GM12878 (cell line): ENCODE results near the gene ULK4. TPM values are rescaled to one million over a fixed set of nuclear protein-coding genes. Genes with fewer than 3 reads are reported as not detected.

Experiments used
- ATAC-seq: fragments of 200-7000 bp; cut with Tn5 transposase; 3 replicates; pipeline ENCODE4 v1.9.1; 2020; ENCODE audit warnings: mild to moderate bottlenecking, moderate library complexity
- BruUV-seq: library from RNA; stranded (reverse); fragments of 400-500 nt; replicated peaks from 2 replicates; lab custom pipeline; 2021; lab: Mats Ljungman, UMichigan
- CTCF ChIA-PET: fragments of 300-600 bp; sonication (Branson Sonifier 250); formaldehyde crosslinking; extraction: SDS; loops from one replicate; lab custom pipeline; 2021; ENCODE audit warnings: inconsistent platforms; lab: Yijun Ruan, JAX
- POLR2A ChIA-PET: fragments of 350-600 bp; formaldehyde crosslinking; extraction: SDS; loops from one replicate; lab custom pipeline; 2021; ENCODE audit warnings: inconsistent platforms; lab: Charles Lee
- RAD21 ChIA-PET: fragments of 300-600 bp; sonication (Branson Sonifier 250); formaldehyde crosslinking; loops from one replicate; lab custom pipeline; 2023; ENCODE audit warnings: antibody characterized with exemption; ENCODE audit not compliant: unreplicated experiment; lab: Charles Lee
- SMC1A ChIA-PET: fragments of 300-600 bp; sonication (Branson Sonifier 250); formaldehyde crosslinking; loops from one replicate; lab custom pipeline; 2023; ENCODE audit not compliant: unreplicated experiment, uncharacterized antibody; lab: Charles Lee
- DNase-seq: peaks from one replicate; pipeline ENCODE4 v3.0.0-alpha.2; 2011; ENCODE audit warnings: low read depth, low spot score
- FAIRE-seq: peaks from 3 replicates; lab custom pipeline; 2011; peaks lifted over from hg19 to GRCh38; lab: Jason Lieb, UNC
- H2AFZ ChIP-seq: 2 replicates; pipeline ENCODE4 v1.6.0; 2011; ENCODE audit warnings: low read depth, low read length, control low read depth; ENCODE audit not compliant: control insufficient read depth
- H3K27ac ChIP-seq: 2 replicates; pipeline ENCODE4 v1.5.1; 2011; ENCODE audit warnings: control low read depth; ENCODE audit not compliant: control insufficient read depth, insufficient read depth
- H3K27me3 ChIP-seq, 2 experiments: replicated peaks in 1 of 2; 2 replicates each; pipeline versions ENCODE4 v1.6.0 to v1.6.1; 2011; ENCODE audit warnings: low read length in 1 of 2; ENCODE audit not compliant: control insufficient read depth in 2 of 2, insufficient read depth in 2 of 2
- H3K36me3 ChIP-seq, 2 experiments: 2 replicates each; pipeline ENCODE4 v1.5.1; 2011; ENCODE audit warnings: low read length in 1 of 2; ENCODE audit not compliant: control insufficient read depth in 2 of 2, insufficient read depth in 2 of 2
- H3K4me1 ChIP-seq: 2 replicates; pipeline ENCODE4 v1.6.1; 2011; ENCODE audit warnings: mild to moderate bottlenecking, low read length, moderate library complexity, mixed read lengths; ENCODE audit not compliant: control insufficient read depth, insufficient read depth
- H3K4me2 ChIP-seq: 2 replicates; pipeline ENCODE4 v1.6.0; 2011; ENCODE audit warnings: control low read depth; ENCODE audit not compliant: control insufficient read depth, insufficient read depth
- H3K4me3 ChIP-seq: fragments of 200-600 bp; sonication (generic); 2 replicates; pipeline ENCODE4 v1.5.1; 2016
- H3K79me2 ChIP-seq: 2 replicates; pipeline ENCODE4 v1.6.0; 2011; ENCODE audit warnings: low read length; ENCODE audit not compliant: control insufficient read depth, insufficient read depth
- H3K9ac ChIP-seq: 2 replicates; pipeline ENCODE4 v1.8.0; 2011; ENCODE audit warnings: low read length, control low read depth, mixed read lengths; ENCODE audit not compliant: control insufficient read depth, insufficient read depth
- H3K9me3 ChIP-seq: replicated peaks from 3 replicates; pipeline ENCODE4 v1.5.1; 2011; ENCODE audit warnings: mild to moderate bottlenecking, low read length; ENCODE audit not compliant: control insufficient read depth, insufficient read depth
- H4K20me1 ChIP-seq: 2 replicates; pipeline ENCODE4 v1.6.0; 2011; ENCODE audit not compliant: control insufficient read depth, insufficient read depth
- ATF7 ChIP-seq: fragments of 450-650 bp; IDR thresholded peaks from 2 replicates; pipeline ENCODE4 v1.6.1; 2016; ENCODE audit warnings: low read depth, mild to moderate bottlenecking
- CHD2 ChIP-seq: IDR thresholded peaks from 2 replicates; pipeline ENCODE4 v1.6.1; 2011; ENCODE audit warnings: low read depth, low read length, improper control_type of control experiment, borderline replicate concordance
- CHD4 ChIP-seq: fragments of 200-600 bp; sonication (generic); IDR thresholded peaks from 2 replicates; pipeline ENCODE4 v1.6.1; 2016; ENCODE audit warnings: mild to moderate bottlenecking
- CREB1 ChIP-seq: IDR thresholded peaks from 2 replicates; pipeline ENCODE4 v1.6.1; 2012; ENCODE audit warnings: low read depth, mild to moderate bottlenecking, inconsistent platforms
- EP300 ChIP-seq, 2 experiments: fragments of 150-350 bp in 1 of 2; IDR thresholded peaks; 2 replicates each; pipeline ENCODE4 v1.6.1; 2011 to 2012; ENCODE audit warnings: low read depth in 2 of 2, low read length in 2 of 2, borderline replicate concordance in 1 of 2, improper control_type of control experiment in 1 of 2, inconsistent platforms in 1 of 2; ENCODE audit not compliant: control insufficient read depth in 1 of 2
- FOS ChIP-seq: IDR thresholded peaks from 3 replicates; pipeline ENCODE4 v1.6.1; 2011; ENCODE audit warnings: borderline replicate concordance; ENCODE audit not compliant: insufficient read length; ENCODE audit errors: extremely low read depth
- LARP7 ChIP-seq: fragments of 450-650 bp; IDR thresholded peaks from 2 replicates; pipeline ENCODE4 v1.6.1; 2017; ENCODE audit warnings: mild to moderate bottlenecking
- MAX ChIP-seq: IDR thresholded peaks from 2 replicates; pipeline ENCODE4 v1.6.1; 2012; ENCODE audit warnings: low read depth, low read length, improper control_type of control experiment
- MTA3 ChIP-seq: IDR thresholded peaks from 2 replicates; pipeline ENCODE4 v1.6.1; 2012; ENCODE audit warnings: low read length, inconsistent platforms, borderline replicate concordance
- SIX5 ChIP-seq: IDR thresholded peaks from 2 replicates; pipeline ENCODE4 v1.6.1; 2011; ENCODE audit warnings: mild to moderate bottlenecking, low read depth, low read length, moderate library complexity; ENCODE audit not compliant: severe bottlenecking
- SKIL ChIP-seq: fragments of 450-650 bp; IDR thresholded peaks from 2 replicates; pipeline ENCODE4 v1.6.1; 2017; ENCODE audit warnings: mild to moderate bottlenecking, low read depth, inconsistent platforms; ENCODE audit not compliant: poor library complexity, severe bottlenecking
- SMARCA5 ChIP-seq: fragments of 450-650 bp; IDR thresholded peaks from 2 replicates; pipeline ENCODE4 v1.6.1; 2017; ENCODE audit warnings: mild to moderate bottlenecking
- ZNF24 ChIP-seq: fragments of 450-650 bp; IDR thresholded peaks from 2 replicates; pipeline ENCODE4 v1.6.1; 2017; ENCODE audit warnings: antibody characterized with exemption, mild to moderate bottlenecking
- ZNF384 ChIP-seq: IDR thresholded peaks from 2 replicates; pipeline ENCODE4 v1.6.1; 2012; ENCODE audit warnings: low read depth, mild to moderate bottlenecking, low read length, improper control_type of control experiment, borderline replicate concordance
- WGBS: methylation state at CpG from one replicate; pipeline ENCODE4 v1.1.6; 2016; ENCODE audit warnings: low lambda C conversion rate; ENCODE audit not compliant: insufficient replicate concordance, insufficient coverage; ENCODE audit errors: missing lambda C conversion rate; 5-methylcytosine and 5-hydroxymethylcytosine counted together
- in situ Hi-C: fragments of 300-500 bp; cut with MboI; formaldehyde crosslinking; loops from 9 replicates; pipeline ENCODE4 v1.14.3; 2018; ENCODE audit warnings: mixed read lengths
- intact Hi-C: fragments of 100-400 bp; cut with micrococcal nuclease; formaldehyde crosslinking; loops from one replicate; pipeline ENCODE4 v1.14.2; 2022; ENCODE audit not compliant: unreplicated experiment
- polyA plus RNA-seq, 11 experiments: library from polyadenylated mRNA; depleted of rRNA in 4 of 11; unstranded in 6 of 11; stranded (reverse) in 5 of 11; fragments of >200 nt; fragmentation: Nextera tagmentation in 4 of 11; fragmentation: Illumina TruSeq in 1 of 11; extraction: Ambion mirVana in 4 of 11; extraction: Trizol in 1 of 11; gene quantifications; 1 replicate in 1 of 11; 2 replicates in 10 of 11; pipeline versions ENCODE4 v1.2.1 to v1.2.3, GENCODE V29; 2011 to 2016; ENCODE audit warnings: inconsistent platforms in 2 of 11, missing spikeins in 2 of 11, low read depth in 1 of 11
- total RNA-seq, 4 experiments: library from RNA; depleted of rRNA in 3 of 4; stranded (reverse); fragments of >200 nt in 3 of 4; fragmentation: Illumina TruSeq in 1 of 4; extraction: Trizol in 1 of 4; gene quantifications; 2 replicates each; pipeline versions ENCODE4 v1.2.1 to v1.2.3, GENCODE V29; 2013 to 2021
- TF ChIP-seq, protein P1 (sequence below): fragments of 450-650 bp; formaldehyde crosslinking; IDR thresholded peaks from 2 replicates; pipeline ENCODE4 v1.5.0; 2022; ENCODE audit warnings: mild to moderate bottlenecking, missing genetic modification characterization

The ULK4 gene
- total and polyA plus RNA-seq, 10 of the 15 experiments (the other 5 are each of a cell fraction or from before 2014, with no cell fraction given), result 3.5 to 7.6 (median 6.3) TPM

GRCh38 chr3:41580274-41580959, 381.5 kb downstream of the ULK4 start (continued):
- no peak for TF ChIP-seq SKIL
- no peak for TF ChIP-seq MTA3
- TF ChIP-seq LARP7, result no peak
- TF ChIP-seq, protein P1, sequence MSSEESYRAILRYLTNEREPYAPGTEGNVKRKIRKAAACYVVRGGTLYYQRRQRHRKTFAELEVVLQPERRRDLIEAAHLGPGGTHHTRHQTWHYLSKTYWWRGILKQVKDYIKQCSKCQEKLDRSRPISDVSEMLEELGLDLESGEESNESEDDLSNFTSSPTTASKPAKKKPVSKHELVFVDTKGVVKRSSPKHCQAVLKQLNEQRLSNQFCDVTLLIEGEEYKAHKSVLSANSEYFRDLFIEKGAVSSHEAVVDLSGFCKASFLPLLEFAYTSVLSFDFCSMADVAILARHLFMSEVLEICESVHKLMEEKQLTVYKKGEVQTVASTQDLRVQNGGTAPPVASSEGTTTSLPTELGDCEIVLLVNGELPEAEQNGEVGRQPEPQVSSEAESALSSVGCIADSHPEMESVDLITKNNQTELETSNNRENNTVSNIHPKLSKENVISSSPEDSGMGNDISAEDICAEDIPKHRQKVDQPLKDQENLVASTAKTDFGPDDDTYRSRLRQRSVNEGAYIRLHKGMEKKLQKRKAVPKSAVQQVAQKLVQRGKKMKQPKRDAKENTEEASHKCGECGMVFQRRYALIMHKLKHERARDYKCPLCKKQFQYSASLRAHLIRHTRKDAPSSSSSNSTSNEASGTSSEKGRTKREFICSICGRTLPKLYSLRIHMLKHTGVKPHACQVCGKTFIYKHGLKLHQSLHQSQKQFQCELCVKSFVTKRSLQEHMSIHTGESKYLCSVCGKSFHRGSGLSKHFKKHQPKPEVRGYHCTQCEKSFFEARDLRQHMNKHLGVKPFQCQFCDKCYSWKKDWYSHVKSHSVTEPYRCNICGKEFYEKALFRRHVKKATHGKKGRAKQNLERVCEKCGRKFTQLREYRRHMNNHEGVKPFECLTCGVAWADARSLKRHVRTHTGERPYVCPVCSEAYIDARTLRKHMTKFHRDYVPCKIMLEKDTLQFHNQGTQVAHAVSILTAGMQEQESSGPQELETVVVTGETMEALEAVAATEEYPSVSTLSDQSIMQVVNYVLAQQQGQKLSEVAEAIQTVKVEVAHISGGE (CRISPR knock-in tag), result no peak

GRCh38 chr3:41579861-41580260, 382.0 kb downstream of the ULK4 start:
- Histone ChIP-seq H3K79me2 (no peaks in the 10 kb centered on the region), H2AFZ (no peak overlapping the region), H3K27ac (no peak overlapping the region), H3K9ac (no peak overlapping the region), H4K20me1 (no peaks in the 10 kb centered on the region; the same call in 1 of the 2 replicates), H3K4me2 (no peak overlapping the region), H3K36me3 (no peaks in the 10 kb centered on the region), H3K9me3 (peaks cover 2% of the 10 kb centered on the region; the same call in 2 of the 3 replicates), H3K27me3 (no peaks in the 10 kb centered on the region), H3K4me3 (no peak overlapping the region), H3K4me1 (peaks cover 9% of the 10 kb centered on the region)
- DNase-seq, result no peak
- intact Hi-C loops, result no loop called here
- ChIA-PET CTCF (interaction anchor here (0.7 to 1.2 kb wide), 2 partner anchors 8 kb away, joined by 3 read pairs; no protein-coding TSS in a partner anchor), SMC1A (no interaction called here), RAD21 (no interaction called here), POLR2A (no interaction called here)
- no peak for FAIRE-seq
- in situ Hi-C loops, result no loop called here
- WGBS, result 36% methylated on average over 6 of the region's 6 CpGs
- no peak for ATAC-seq
- no TSS peak for BruUV-seq
- TF ChIP-seq ZNF384, result no peak
- TF ChIP-seq SMARCA5, result no peak
- no peak for TF ChIP-seq ATF7
- no peak for TF ChIP-seq EP300 (IDR thresholded peaks at IDR 0.05; ENCODE audit: borderline replicate concordance in 1 of 2, control insufficient read depth in 1 of 2, low read depth in 2 of 2, low read length in 2 of 2)
- no peak for TF ChIP-seq MAX
- TF ChIP-seq SIX5, result no peak
- TF ChIP-seq CHD2, result no peak
- no peak for TF ChIP-seq CHD4
- TF ChIP-seq ZNF24, result no peak
- no peak for TF ChIP-seq CREB1
- TF ChIP-seq FOS, result no peak
